GM10248 (cell line): Measurements from ENCODE around the gene ANO1.

ENCODE experiments used
- CTCF ChIA-PET: fragments of 300-600 bp; sonication (Branson Sonifier 250); formaldehyde crosslinking; extraction: SDS; loops from one replicate; lab custom pipeline; 2021; ENCODE audit warnings: antibody characterized with exemption; lab: Yijun Ruan, JAX
- POLR2A ChIA-PET: fragments of 350-650 bp; sonication (Branson Sonifier 250); formaldehyde crosslinking; extraction: SDS; loops from one replicate; lab custom pipeline; 2020; ENCODE audit warnings: antibody characterized with exemption; lab: Yijun Ruan, JAX
- DNase-seq: peaks from one replicate; pipeline ENCODE4 v3.0.0; 2012; ENCODE audit errors: extremely low spot score
- TF ChIP-seq, protein P1 (sequence below): IDR thresholded peaks from 2 replicates; pipeline ENCODE4 v1.5.1; 2012; ENCODE audit warnings: mild to moderate bottlenecking, low read depth; ENCODE audit errors: extremely low read depth, missing control alignments, control extremely low read depth

The ANO1 gene

DNA sequence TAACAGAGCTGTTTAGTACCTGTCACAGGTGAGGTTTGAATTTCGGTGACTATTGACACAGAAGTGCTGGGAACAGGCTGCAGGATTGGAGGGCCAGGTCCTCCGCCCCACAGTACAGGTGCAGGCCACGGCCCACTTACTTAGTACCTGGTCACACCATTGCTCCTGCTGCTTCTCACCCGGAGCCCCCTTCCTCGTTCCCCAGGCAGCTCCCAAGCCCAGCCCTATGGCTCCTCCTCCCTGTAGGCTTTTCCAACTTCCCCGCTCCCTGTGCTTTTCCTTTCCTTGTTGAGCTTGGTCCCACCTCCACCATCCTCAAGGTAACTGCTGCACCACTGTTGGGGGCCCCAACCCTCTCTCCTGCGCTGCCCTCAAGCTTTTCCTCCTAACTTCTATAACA is 27.9 kb upstream of the ANO1 start:
- TF ChIP-seq, protein P1, sequence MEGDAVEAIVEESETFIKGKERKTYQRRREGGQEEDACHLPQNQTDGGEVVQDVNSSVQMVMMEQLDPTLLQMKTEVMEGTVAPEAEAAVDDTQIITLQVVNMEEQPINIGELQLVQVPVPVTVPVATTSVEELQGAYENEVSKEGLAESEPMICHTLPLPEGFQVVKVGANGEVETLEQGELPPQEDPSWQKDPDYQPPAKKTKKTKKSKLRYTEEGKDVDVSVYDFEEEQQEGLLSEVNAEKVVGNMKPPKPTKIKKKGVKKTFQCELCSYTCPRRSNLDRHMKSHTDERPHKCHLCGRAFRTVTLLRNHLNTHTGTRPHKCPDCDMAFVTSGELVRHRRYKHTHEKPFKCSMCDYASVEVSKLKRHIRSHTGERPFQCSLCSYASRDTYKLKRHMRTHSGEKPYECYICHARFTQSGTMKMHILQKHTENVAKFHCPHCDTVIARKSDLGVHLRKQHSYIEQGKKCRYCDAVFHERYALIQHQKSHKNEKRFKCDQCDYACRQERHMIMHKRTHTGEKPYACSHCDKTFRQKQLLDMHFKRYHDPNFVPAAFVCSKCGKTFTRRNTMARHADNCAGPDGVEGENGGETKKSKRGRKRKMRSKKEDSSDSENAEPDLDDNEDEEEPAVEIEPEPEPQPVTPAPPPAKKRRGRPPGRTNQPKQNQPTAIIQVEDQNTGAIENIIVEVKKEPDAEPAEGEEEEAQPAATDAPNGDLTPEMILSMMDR, result no peak
- no peak for DNase-seq
- ChIA-PET CTCF (interaction anchor here (1.3 kb wide), 1 partner anchor 8 kb away, joined by 3 read pairs; no protein-coding TSS in a partner anchor), POLR2A (no interaction called here)

- ChIA-PET POLR2A (no interaction called here), CTCF (interaction anchor here (1.1 to 1.2 kb wide), 2 partner anchors 8 to 19 kb away, joined by 3 to 5 read pairs; no protein-coding TSS in a partner anchor)
- DNase-seq, result no peak
- TF ChIP-seq, protein P1, result no peak
Measured at GRCh38 chr11:70054004-70054403, 24.1 kb upstream of the ANO1 start.

GRCh38 chr11:70055444-70055843 is 22.7 kb upstream of the ANO1 start:
- ChIA-PET CTCF (interaction anchor here (1.4 kb wide), 1 partner anchor 14 kb away, joined by 4 read pairs; no protein-coding TSS in a partner anchor), POLR2A (no interaction called here)
- no peak for DNase-seq
- TF ChIP-seq, protein P1, result no peak

DNA sequence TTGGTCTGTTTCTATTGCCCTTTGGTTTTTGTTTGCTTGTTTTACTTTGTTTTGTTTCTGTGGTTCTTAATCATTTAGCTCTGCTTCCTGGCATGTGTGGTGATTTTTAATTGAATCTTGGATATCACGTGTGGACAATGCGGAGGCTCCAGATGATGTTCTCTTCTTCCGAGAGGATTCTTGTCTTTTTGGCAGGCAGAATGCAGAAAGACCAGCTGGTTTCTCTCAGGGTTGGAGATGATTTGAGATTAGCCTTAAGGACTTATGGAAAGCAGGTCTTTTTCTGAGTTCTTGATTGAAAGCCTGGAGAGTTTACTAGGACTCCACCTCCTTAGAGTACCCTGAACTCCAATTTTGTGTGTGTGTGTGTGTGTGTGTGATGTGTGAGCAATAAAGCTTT is 21.0 kb upstream of the ANO1 start:
- POLR2A ChIA-PET, result no interaction called here
- CTCF ChIA-PET, result no interaction called here
- TF ChIP-seq, protein P1, result no peak
- no peak for DNase-seq

DNA sequence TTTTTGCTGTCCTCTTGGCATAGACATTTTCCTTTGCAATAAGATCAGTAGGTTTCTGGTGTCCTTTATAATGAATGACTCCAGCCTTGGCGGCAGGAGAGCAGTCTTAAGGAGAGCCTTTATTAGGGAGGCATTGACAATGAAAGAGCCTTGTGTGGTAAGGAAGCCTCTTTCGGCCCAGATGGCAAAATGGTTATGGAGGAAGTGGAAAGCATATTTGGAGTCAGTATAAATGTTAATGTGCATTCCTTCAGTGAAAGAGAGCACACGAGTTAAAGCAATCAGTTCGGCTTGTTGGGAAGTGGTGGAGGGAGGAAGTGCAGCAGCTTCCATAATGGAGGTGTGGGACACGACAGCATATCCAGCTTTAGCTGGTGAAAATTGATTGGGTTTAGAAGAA is 18.1 kb upstream of the ANO1 start:
- ChIA-PET CTCF (no interaction called here), POLR2A (no interaction called here)
- TF ChIP-seq, protein P1, result no peak
- no peak for DNase-seq

GRCh38 chr11:70060611-70061293 is 17.4 kb upstream of the ANO1 start:
- CTCF ChIA-PET, result no interaction called here
- DNase-seq, result no peak

More at GRCh38 chr11:70060611-70061293, 17.4 kb upstream of the ANO1 start:
- TF ChIP-seq, protein P1, result no peak
- POLR2A ChIA-PET, result no interaction called here
